Brain microvascular endothelial cell (primary cell): ENCODE measurements around the gene CSTF2T.

Experiments used
- DNase-seq: peaks from one replicate; pipeline ENCODE4 v3.0.0-alpha.2; 2020
- H3K27ac ChIP-seq: fragments of 250-450 bp; sonication (Bioruptor Pico); 2 replicates; pipeline ENCODE4 v1.5.1; 2020; ENCODE audit warnings: mild to moderate bottlenecking, moderate library complexity
- H3K27me3 ChIP-seq: fragments of 250-450 bp; sonication (Bioruptor Pico); replicated peaks from 2 replicates; pipeline ENCODE4 v1.5.1; 2020; ENCODE audit warnings: mild to moderate bottlenecking
- H3K36me3 ChIP-seq: fragments of 250-450 bp; sonication (Bioruptor Pico); replicated peaks from 2 replicates; pipeline ENCODE4 v1.5.1; 2020; ENCODE audit warnings: mild to moderate bottlenecking
- H3K4me3 ChIP-seq: 2 replicates; pipeline ENCODE4 v1.5.1; 2011; ENCODE audit warnings: low read depth, mild to moderate bottlenecking, control low read depth, low read length, moderate library complexity
- in situ Hi-C: cut with HindIII; loops from 2 replicates; pipeline ENCODE4 v1.10.0; 2017; ENCODE audit warnings: low sequenced_read_pairs, low pct_ligation_motif_present
- TF ChIP-seq, protein P1 (sequence below): IDR thresholded peaks from 2 replicates; pipeline ENCODE4 v1.5.1; 2011; ENCODE audit warnings: low read depth, mild to moderate bottlenecking, moderate library complexity, low read length, control low read depth, inconsistent platforms; ENCODE audit errors: missing control alignments

The CSTF2T gene, protein sequence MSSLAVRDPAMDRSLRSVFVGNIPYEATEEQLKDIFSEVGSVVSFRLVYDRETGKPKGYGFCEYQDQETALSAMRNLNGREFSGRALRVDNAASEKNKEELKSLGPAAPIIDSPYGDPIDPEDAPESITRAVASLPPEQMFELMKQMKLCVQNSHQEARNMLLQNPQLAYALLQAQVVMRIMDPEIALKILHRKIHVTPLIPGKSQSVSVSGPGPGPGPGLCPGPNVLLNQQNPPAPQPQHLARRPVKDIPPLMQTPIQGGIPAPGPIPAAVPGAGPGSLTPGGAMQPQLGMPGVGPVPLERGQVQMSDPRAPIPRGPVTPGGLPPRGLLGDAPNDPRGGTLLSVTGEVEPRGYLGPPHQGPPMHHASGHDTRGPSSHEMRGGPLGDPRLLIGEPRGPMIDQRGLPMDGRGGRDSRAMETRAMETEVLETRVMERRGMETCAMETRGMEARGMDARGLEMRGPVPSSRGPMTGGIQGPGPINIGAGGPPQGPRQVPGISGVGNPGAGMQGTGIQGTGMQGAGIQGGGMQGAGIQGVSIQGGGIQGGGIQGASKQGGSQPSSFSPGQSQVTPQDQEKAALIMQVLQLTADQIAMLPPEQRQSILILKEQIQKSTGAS

DNA sequence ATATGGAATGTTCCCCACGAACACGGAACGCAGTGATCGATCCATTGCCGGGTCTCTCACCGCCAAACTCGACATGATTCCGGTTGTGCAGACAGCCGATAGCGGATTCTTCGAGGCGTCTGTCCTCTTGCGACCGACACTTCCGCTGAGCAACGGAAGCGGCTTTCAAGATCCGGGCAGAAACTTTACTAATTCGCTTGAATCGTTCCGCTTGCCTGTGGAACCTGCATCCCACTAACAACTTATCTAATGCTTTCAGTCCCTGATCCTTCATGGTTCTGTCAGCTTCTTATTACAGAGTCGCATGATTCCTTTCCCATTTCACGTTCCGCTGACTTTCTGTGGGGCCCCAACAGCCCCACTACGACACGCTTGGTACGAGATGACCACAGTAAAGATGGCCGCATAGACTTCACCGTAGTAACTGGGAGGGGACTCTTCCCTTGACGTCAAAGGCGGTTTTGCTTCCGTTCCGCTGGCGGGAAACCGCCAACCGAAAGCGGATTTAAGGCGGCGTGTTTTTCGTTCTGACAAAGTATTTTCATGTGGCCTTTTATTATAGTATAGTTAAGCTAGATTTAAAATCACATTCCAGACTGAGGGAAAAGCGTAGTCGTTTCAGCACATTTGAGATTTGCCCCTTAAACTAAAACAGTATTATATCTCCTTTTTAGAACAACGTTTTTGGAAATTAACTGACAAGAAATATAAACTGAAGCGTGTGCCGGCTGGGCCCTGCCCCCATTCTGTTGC is at the start of gene CSTF2T:
TSS of gene CSTF2T (minus strand) at position 121 of the 753 bp plus-strand sequence. CDS start at position 75, 46 bp downstream.
- H3K27ac ChIP-seq, result peak within 1 kb of the TSS; percentile 99
- in situ Hi-C loops, result no loop called here
- H3K4me3 ChIP-seq, result peak within 1 kb of the TSS; percentile 67
- DNase-seq, result peak; percentile 87
- H3K27me3 ChIP-seq, result no peaks in the 10 kb centered on the region
- no peaks in the 10 kb centered on the region for H3K36me3 ChIP-seq
- TF ChIP-seq, protein P1, sequence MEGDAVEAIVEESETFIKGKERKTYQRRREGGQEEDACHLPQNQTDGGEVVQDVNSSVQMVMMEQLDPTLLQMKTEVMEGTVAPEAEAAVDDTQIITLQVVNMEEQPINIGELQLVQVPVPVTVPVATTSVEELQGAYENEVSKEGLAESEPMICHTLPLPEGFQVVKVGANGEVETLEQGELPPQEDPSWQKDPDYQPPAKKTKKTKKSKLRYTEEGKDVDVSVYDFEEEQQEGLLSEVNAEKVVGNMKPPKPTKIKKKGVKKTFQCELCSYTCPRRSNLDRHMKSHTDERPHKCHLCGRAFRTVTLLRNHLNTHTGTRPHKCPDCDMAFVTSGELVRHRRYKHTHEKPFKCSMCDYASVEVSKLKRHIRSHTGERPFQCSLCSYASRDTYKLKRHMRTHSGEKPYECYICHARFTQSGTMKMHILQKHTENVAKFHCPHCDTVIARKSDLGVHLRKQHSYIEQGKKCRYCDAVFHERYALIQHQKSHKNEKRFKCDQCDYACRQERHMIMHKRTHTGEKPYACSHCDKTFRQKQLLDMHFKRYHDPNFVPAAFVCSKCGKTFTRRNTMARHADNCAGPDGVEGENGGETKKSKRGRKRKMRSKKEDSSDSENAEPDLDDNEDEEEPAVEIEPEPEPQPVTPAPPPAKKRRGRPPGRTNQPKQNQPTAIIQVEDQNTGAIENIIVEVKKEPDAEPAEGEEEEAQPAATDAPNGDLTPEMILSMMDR, result no peak

DNA sequence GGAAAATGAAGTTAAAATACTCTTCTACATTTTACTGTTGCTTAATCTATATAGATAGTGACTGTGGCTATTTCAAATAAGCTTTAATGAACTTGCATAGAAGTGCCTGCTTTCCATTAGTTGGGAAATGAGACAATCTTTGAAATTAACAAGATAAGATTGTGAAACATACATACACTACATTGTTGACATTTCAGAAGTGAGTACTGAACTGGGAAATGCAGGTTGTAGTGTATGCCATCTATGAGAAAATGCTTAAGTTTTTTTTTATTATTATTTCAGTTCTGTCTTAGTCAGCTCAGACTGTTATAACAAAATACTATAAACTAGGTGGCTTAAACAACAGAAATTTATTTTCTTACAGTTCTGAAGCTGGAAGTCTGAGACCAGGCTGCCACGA is 49.6 kb upstream of the CSTF2T start:
- Histone ChIP-seq H3K36me3 (no peaks in the 10 kb centered on the region), H3K27me3 (no peaks in the 10 kb centered on the region), H3K4me3 (no peak overlapping the region), H3K27ac (no peak overlapping the region)
- no peak for DNase-seq
- TF ChIP-seq, protein P1, result no peak
- in situ Hi-C loops, result no loop called here

DNA sequence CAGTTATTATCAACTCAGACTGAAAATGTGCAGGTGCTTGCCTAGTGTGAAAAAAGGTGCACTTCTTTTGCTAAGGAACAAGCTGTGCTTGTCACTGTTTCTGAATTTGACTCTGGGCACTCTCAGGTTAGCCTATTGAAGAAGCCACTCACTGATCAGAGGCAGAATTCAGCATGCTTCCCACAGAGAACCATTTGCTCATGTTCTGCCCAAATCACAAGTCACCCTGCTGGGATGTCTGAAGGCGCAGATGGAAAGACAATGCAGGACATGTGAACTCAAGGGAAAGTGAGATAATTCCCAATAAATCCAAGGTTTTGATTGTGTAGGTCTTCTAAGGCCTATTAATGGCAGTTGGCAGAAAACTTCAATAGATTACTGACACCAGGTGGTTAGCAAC is 47.8 kb upstream of the CSTF2T start:
- no peaks in the 10 kb centered on the region for H3K36me3 ChIP-seq
- in situ Hi-C loops, result no loop called here
- no peak overlapping the region for H3K4me3 ChIP-seq
- TF ChIP-seq, protein P1, result no peak
- no peaks in the 10 kb centered on the region for H3K27me3 ChIP-seq
- no peak for DNase-seq
- H3K27ac ChIP-seq, result no peak overlapping the region

DNA sequence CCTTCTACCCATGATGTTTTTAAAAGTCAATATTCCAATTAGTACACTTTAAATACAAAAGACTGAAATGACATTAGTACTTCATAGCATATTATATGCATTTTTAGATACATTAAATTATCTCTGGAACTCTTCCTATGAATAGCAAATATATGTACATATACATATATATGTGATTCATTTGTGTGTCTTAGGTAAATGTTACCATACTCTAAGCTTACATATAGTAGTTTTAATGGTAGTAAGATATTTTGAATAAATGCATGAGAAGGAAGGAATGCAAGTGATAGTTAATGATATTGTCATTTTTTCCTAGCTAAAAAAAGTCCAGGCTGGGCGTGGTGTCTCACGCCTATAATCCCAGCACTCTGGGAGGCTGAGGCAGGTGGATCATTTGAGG is 46.0 kb upstream of the CSTF2T start:
- no peak overlapping the region for H3K4me3 ChIP-seq
- no peaks in the 10 kb centered on the region for H3K27me3 ChIP-seq
- DNase-seq, result no peak
- H3K36me3 ChIP-seq, result no peaks in the 10 kb centered on the region
- no peak overlapping the region for H3K27ac ChIP-seq
- in situ Hi-C loops, result no loop called here
- TF ChIP-seq, protein P1, result no peak

DNA sequence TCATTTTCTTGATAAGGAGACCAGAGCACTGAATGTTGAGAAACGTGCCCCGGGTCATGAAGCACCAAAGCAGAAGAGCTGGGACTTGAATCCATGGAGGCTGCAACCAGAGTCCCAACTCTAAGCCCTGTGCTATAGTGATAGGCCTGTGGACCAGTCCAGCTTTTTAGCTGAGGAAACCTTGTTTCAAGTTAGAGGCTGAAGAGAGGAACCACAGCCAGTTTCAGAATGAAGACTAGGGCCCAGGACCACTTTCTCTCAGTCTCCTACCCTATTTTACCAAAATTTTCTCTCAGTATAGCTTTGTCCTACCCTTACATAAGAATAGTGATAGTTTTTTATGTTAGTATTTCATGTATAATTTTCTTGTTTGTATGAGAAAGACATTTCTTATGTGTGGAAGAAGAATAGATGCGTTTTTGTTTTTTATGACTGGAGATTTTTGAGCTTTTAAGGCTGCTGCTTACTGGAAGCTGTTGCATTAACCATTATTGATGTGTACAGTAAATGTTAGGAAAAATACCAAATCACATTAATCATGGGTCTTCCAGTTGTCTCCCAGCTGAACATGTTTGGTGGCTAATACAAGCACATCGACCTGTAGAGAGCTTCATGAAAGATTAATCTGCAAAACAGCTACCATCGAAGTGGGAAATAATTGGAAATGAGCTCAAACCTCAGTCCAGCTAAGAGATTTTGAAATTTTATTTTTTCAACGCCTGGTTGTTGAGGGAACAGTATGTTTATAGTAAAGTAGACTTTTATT is 45.0 kb upstream of the CSTF2T start:
- H3K36me3 ChIP-seq, result no peaks in the 10 kb centered on the region
- in situ Hi-C loops, result no loop called here
- no peak overlapping the region for H3K4me3 ChIP-seq
- no peak overlapping the region for H3K27ac ChIP-seq
- TF ChIP-seq, protein P1, result no peak
- no peaks in the 10 kb centered on the region for H3K27me3 ChIP-seq
- no peak for DNase-seq
